ENCODE measurements around the gene PTRH1.

The PTRH1 gene

DNA sequence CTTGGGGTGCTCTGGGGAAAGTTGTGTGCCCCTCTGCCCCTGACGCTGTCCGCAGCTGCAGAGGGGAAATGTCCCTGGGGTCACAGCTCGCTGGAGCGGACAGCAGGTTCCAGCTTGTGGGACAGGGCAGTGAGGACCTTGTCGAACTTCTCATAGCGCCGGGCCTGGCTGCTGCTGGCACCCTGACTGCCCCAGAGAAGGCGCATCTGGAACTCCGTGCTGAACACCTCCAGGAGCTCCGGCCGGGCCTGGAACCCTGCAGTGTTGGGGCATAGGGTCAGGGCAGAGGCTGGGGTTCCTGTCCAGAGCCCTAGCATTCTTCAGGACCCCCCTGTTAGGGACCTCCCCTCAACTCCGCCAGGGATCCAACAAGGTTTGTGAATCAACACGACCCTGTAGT, 23.2 kb upstream of the PTRH1 start:
- Histone ChIP-seq H3K9ac (ENCODE audit: low read depth, low read length) (no peak overlapping the region), H3K9me3 (ENCODE audit: insufficient read depth, low read length, severe bottlenecking) (no peaks in the 10 kb centered on the region), H3K36me3 (ENCODE audit: insufficient read depth, low read length) (no peaks in the 10 kb centered on the region), H3K4me1 (ENCODE audit: insufficient read depth, low read length) (peaks cover 17% of the 10 kb centered on the region), H4K20me1 (ENCODE audit: insufficient read depth, low read length) (no peaks in the 10 kb centered on the region), H3K27me3 (ENCODE audit: insufficient read depth, low read length, poor library complexity) (no peaks in the 10 kb centered on the region), H3K79me2 (ENCODE audit: insufficient read depth, low read length) (0 out of 2 replicates have a peak, but pooled peaks cover 2% of the 10 kb centered on the region), H3K4me3 (ENCODE audit: low read depth in 1 of 2, low read length in 2 of 2) (no peak overlapping the region), H3K27ac (ENCODE audit: low read length) (no peak overlapping the region), H3K4me2 (ENCODE audit: insufficient read depth, low read length) (no peak overlapping the region), H2AFZ (ENCODE audit: low read depth, low read length) (no peak overlapping the region)
- DNase-seq (no peak), ATAC-seq (ENCODE audit: insufficient read depth, low read depth) (no peak)
- TF ChIP-seq, protein P1, sequence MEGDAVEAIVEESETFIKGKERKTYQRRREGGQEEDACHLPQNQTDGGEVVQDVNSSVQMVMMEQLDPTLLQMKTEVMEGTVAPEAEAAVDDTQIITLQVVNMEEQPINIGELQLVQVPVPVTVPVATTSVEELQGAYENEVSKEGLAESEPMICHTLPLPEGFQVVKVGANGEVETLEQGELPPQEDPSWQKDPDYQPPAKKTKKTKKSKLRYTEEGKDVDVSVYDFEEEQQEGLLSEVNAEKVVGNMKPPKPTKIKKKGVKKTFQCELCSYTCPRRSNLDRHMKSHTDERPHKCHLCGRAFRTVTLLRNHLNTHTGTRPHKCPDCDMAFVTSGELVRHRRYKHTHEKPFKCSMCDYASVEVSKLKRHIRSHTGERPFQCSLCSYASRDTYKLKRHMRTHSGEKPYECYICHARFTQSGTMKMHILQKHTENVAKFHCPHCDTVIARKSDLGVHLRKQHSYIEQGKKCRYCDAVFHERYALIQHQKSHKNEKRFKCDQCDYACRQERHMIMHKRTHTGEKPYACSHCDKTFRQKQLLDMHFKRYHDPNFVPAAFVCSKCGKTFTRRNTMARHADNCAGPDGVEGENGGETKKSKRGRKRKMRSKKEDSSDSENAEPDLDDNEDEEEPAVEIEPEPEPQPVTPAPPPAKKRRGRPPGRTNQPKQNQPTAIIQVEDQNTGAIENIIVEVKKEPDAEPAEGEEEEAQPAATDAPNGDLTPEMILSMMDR (IDR thresholded peaks at IDR 0.05; ENCODE audit: borderline replicate concordance, extremely low read depth, low read length, poor library complexity, severe bottlenecking) = no peak
- no peak for TF ChIP-seq EZH2 (IDR thresholded peaks at IDR 0.05; ENCODE audit: borderline replicate concordance, low read depth, low read length, severe bottlenecking)

DNA sequence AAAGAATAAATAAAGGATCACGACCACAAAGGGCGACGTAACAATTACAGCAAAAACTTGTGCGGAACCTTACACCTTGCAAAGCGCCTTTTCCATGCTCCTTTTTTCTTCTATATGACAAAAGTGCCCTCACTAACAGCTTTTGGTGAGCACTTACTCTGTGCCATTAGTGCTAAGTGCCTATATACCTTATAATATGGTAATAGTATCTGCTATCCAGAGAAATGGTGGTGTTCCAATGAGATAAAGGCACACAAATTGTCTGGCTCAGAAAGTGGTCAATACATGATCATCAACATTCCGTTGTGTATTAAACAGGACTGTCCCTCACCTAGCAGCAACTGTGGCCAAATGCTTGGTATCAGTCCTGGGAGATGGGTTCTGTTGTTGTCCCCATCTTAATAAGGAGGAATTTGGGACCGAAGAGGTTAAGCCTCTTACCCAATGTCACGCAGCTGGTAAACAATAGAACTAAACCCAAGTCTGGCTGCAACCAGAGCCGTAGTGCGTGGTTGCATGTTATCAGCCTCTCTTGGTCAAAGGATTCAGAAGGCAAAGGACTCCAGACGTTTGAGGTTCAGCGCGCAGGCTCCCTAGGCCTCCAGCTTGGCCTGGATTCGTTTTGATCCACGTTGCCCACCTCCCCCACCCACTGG, 20.2 kb upstream of the PTRH1 start:
- H3K9ac ChIP-seq (ENCODE audit: low read depth, low read length) = peak overlapping the region; percentile 3; the same call in 1 of the 2 replicates
- peaks cover 21% of the 10 kb centered on the region for H3K4me1 ChIP-seq (ENCODE audit: insufficient read depth, low read length)
- peak overlapping the region; percentile 79 for H3K4me2 ChIP-seq (ENCODE audit: insufficient read depth, low read length)
- no peak for ATAC-seq (ENCODE audit: insufficient read depth, low read depth)
- H3K27ac ChIP-seq (ENCODE audit: low read length) = no peak overlapping the region
- peaks cover 12% of the 10 kb centered on the region; the same call in 1 of the 2 replicates for H3K36me3 ChIP-seq (ENCODE audit: insufficient read depth, low read length)
- H4K20me1 ChIP-seq (ENCODE audit: insufficient read depth, low read length) = no peaks in the 10 kb centered on the region
- no peak overlapping the region for H2AFZ ChIP-seq (ENCODE audit: low read depth, low read length)
- H3K79me2 ChIP-seq (ENCODE audit: insufficient read depth, low read length) = 0 out of 2 replicates have a peak, but pooled peaks cover 2% of the 10 kb centered on the region
- no peaks in the 10 kb centered on the region for H3K9me3 ChIP-seq (ENCODE audit: insufficient read depth, low read length, severe bottlenecking)
- no peaks in the 10 kb centered on the region for H3K27me3 ChIP-seq (ENCODE audit: insufficient read depth, low read length, poor library complexity)
- H3K4me3 ChIP-seq (ENCODE audit: low read depth in 1 of 2, low read length in 2 of 2) = peak overlapping the region in 1 of 2 experiments; percentile 59; a peak in 1 of 4 replicates
- TF ChIP-seq EZH2 (IDR thresholded peaks at IDR 0.05; ENCODE audit: borderline replicate concordance, low read depth, low read length, severe bottlenecking) = no peak
- TF ChIP-seq, protein P1 (IDR thresholded peaks at IDR 0.05; ENCODE audit: borderline replicate concordance, extremely low read depth, low read length, poor library complexity, severe bottlenecking) = no peak
- DNase-seq = no peak

DNA sequence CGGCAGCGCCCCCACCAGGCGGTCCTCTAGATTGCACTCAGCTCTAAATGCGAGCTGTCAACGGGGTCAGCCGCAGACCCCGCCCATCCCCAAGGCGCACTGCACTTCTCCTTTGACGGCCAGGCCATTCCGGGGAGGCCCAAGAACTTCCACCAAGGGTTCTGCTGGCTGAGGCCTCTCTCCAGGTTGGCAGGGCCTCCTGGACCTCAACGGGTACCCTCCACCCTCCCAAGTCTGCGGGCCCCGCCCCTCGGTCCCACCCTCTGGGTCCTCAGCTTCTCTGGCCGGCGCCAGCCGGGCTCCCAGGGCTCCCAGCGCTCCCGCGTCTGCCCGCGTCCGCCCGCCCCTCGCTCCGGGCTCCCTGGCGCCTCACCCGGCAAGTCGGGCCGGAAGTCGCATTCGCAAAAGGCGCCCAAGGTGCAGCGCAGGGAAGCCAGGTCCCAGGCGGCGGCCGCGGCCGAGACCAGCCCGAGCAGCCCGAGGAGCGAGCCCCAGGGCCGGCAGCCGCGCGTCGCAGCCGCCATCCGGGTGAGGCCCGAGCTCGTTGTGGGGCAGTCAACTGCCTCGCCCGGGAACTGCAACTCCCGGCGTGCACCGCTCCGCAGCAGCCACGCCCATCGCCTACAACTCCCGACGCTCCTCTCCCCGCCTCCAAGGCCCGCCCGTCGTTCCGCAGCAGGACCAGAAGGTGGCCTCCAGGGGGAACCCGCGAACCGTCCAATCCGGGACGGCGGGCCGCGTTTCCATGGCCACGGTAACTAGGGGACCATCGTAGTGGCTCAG, 19.5 kb upstream of the PTRH1 start, which contains the start of gene TOR2A:
Gene TOR2A (minus strand): TSS at position 548 of the 783 bp plus-strand sequence. CDS start 24 bp downstream, at position 524.
- 0 out of 2 replicates have a peak, but pooled peaks cover 2% of the 10 kb centered on the region for H3K79me2 ChIP-seq (ENCODE audit: insufficient read depth, low read length)
- peaks cover 21% of the 10 kb centered on the region for H3K4me1 ChIP-seq (ENCODE audit: insufficient read depth, low read length)
- H3K36me3 ChIP-seq (ENCODE audit: insufficient read depth, low read length) = peaks cover 12% of the 10 kb centered on the region; the same call in 1 of the 2 replicates
- TF ChIP-seq, protein P1 (IDR thresholded peaks at IDR 0.05; ENCODE audit: borderline replicate concordance, extremely low read depth, low read length, poor library complexity, severe bottlenecking) = peak; percentile 96
- TF ChIP-seq EZH2 (IDR thresholded peaks at IDR 0.05; ENCODE audit: borderline replicate concordance, low read depth, low read length, severe bottlenecking) = no peak
- no peaks in the 10 kb centered on the region for H3K27me3 ChIP-seq (ENCODE audit: insufficient read depth, low read length, poor library complexity)
- no peaks in the 10 kb centered on the region for H4K20me1 ChIP-seq (ENCODE audit: insufficient read depth, low read length)
- H3K4me2 ChIP-seq (ENCODE audit: insufficient read depth, low read length) = peak within 1 kb of the TSS; percentile 79
- ATAC-seq (ENCODE audit: insufficient read depth, low read depth) = peak; percentile 92
- H2AFZ ChIP-seq (ENCODE audit: low read depth, low read length) = peak within 1 kb of the TSS; percentile 64
- H3K4me3 ChIP-seq (ENCODE audit: low read depth in 1 of 2, low read length in 2 of 2) = peak within 1 kb of the TSS; percentile 39 to 59; a peak in 3 of 4 replicates
- no peaks in the 10 kb centered on the region for H3K9me3 ChIP-seq (ENCODE audit: insufficient read depth, low read length, severe bottlenecking)
- DNase-seq = peak; percentile 95
- peak within 1 kb of the TSS; percentile 85 for H3K9ac ChIP-seq (ENCODE audit: low read depth, low read length)
- peak within 1 kb of the TSS; percentile 91 for H3K27ac ChIP-seq (ENCODE audit: low read length)
